CD4-positive, alpha-beta T cell treated with Interleukin-6 for 4 hours (primary cell): Measurements from ENCODE around the gene CNN1.
"Not testable (repeated sequence)": the region's sequence is repeated elsewhere in the genome, so short reads cannot be mapped to it uniquely, and the experiment has no call there.

Experiments
- DNase-seq: peaks from one replicate; pipeline ENCODE4 v3.0.0-alpha.2; 2020; ENCODE audit warnings: mixed read lengths

CNN1 gene

DNA sequence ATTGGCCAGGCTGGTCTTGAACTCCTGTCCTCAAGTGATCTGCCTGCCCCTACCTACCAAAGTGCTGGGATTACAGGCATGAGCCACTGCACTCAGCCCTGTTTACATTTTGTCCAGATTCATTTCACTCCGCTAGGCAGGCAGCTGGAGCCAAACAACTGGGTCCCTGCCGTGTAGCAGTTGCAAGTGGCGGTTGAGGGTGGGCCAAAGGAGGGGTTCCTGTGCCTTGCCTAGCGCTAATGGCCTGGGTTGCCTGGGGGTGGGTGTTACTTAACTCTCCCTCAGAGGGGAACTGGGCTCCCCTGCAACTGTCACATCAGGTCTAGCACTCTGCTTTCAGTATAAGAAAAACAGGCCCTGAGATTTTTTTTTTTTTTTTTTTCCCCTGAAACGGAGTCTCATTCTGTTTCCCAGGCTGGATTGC lies 31.4 kb downstream of the CNN1 start:
- no peak for DNase-seq

DNA sequence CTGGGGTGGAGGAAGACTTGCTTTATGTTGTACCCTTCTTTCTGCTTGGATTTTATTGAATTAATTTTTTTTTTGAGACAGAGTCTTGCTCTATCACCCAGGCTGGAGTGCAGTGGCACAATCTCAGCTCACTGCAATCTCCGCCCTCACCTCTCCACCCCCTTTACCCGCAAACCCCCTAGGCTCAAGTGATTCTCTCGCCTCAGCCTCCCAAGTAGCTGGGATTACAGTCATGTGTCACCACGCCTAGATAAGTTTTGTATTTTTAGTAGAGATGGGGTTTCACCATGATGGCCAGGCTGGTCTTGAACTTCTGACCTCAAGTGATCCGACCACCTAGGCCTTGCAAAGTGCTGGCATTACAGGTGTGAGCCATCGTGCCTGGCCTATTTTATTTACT lies 34.7 kb downstream of the CNN1 start:
- DNase-seq: not testable (repeated sequence)

DNA sequence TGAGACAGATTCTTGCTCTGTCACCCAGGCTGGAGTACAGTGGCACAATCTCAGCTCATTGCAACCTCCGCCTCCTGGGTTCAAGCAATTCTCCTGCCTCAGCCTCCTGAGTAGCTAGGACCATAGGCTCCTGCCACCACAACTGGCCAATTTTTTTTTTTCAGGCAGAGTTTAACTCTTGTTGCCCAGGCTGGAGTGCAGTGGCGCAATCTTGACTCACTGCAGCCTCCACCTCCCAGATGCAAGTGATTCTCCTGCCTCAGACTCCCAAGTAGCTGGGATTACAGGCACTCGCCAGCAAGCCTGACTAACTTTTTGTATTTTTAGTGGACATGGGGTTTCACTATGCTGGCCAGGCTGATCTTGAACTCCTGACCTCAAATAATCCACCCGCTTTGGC lies 35.1 kb downstream of the CNN1 start:
- DNase-seq: not testable (repeated sequence)

DNA sequence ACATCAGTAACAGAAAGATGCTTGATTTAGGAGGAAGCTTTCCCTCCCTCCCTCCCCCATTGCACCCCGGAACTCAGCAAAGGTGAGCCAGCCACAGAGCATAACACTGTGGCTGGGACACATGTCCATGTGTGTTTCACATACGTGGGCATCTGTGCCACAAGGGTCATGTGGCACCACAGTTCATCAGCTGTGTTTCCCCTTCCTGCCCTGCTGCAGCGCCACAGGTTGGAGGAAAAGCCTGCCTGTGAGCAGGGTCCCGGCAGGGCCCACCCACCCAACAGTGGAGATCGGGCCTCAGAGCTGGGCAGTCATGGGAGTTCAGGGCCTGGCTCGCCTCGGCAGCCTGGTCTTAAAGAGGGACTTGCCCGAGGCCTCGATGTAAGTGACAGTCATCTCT lies 36.0 kb downstream of the CNN1 start:
- DNase-seq: no peak

DNA sequence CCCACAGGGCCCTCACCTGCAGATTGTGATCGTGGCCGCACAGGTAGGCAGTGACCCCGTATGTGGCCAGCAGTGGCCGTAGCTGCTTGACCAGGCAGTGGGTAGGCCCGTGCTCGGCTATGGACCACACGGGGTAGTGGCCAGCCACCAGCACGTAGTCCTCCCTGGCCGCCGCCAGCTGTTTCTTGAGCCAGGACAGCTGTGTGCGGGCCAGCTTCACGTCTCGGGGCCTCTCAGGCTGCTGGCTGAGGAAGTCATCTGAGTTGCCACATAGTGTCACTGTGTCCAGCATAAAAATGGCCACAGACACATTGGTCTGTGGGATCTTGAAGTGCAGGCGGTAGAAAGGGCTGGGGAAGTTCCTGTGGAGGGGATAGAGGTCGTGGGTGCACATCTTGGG lies 37.6 kb downstream of the CNN1 start:
- DNase-seq: no peak

DNA sequence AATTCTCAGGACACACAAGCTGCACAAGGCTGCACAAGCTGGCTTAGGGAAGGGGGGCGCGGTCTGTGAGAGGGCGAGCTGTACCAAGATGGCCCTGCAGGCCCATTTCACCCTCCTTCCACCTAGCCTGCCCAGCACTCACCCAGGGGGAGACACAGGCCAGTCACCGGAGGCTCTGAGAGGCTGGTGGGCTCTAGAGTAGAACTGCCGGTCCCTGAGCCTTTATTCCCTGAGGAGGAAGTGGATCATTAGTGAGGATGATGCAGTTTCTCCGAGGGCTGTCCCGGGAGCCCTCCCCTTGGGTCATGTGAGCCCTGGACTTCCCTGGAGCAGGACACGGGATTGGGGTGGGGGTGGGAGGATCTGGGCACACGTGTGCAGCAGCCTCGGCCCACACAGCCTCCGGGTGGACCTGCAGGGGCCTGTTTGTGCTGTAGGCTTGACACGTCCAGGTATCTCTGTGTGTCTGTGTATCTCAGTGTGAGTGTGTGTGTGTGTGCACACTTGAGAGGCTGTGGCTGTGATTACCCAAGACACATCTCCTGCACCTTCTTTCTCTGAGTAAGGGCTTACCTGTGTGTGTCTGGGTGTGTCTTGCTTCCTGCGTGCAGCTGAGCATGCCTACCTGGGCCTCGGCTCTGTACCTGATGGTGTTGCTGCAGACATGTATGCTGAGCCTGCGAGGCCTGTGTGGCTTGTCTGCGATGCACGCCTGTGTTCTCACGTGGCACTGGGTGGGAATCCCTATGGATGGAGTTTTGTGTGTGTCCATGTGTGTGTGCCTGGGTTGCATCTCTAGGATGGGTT lies 39.0 kb downstream of the CNN1 start, which contains the start of gene ACP5:
ACP5 (minus strand) TSS at position 195 of the 807 bp plus-strand sequence. CDS start 328 bp downstream, outside the sequence.
- peak; percentile 17 for DNase-seq

DNA sequence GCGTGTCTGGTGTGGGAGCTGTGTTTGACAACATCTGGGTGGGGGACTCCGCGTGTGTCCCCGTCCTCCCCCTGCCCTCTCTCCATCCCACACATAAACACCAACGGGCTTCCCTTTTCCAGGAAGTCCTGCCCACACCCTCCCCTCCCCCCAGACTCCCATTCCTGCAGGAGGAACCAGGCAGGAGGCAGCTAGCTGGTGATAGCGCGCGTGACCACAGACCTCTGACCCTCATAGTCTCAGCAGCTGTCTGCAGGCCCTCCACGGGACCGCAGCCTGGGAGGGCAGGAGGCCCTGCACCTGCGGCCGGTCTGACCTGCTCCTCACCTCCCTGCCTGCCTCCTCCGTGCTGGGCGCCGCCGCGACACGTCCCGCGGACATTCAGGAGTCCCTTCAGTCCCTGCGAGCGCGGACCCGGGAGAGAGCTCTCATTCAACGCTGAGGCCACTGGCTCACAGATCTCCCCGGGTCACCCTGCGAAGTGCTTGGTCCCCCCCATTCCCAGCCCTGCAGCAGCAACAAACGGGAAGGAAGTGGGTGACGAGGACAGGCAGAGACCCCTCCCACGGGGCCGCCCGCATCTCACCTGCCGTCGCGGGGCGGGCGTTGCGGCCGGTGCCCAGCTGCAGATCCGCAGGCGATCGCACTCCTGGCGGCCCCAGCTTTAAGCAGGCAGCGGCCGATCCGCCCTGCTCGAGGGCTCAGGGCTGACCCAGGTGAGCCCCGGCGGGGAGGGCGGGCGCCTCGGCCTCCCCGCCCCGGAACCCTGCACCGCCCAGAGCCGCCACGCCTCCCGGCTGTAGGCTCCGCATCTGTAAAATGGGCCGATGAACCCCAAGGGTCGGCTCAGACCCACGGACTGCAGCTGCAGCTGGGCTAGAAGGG lies 39.8 kb downstream of the CNN1 start:
- DNase-seq: peak; percentile 66

DNA sequence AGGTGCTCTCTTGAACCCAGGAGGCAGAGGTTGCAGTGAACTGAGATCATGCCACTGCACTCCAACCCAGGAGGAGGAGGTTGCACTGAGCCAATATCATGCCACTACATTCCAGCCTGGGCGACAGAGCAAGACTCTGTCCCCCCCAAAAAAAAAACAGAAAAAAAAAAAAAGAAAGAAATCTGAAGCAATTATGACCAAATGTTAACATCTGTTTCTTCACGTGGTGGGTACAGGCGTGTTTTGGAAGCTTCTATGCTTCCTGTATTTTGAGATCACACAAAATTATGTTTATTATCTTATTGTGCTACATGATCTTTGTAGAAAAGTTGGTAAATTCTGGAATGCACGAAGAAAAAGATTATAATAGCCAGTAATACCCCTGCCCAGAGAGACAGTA lies 41.5 kb downstream of the CNN1 start:
- DNase-seq: no peak

DNA sequence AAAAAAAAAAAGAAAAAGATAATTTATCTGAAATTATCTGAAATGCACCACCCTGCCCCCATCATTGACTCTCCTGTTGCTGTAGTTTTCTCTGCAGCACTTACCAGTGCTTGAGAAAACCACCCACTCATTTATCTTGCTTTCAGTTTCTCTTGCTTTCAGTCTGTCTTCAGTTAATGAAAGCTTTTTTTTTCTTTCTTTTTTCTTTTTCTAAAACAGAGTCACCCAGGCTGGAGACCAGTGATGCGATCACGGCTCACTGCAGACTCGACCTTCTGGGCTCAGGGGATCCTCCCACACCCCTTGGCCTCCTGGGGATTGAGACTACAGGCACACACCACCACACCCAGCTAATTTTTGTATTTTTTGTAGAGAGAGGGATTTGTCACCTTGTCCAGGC lies 43.1 kb downstream of the CNN1 start:
- peak; percentile 55 for DNase-seq

DNA sequence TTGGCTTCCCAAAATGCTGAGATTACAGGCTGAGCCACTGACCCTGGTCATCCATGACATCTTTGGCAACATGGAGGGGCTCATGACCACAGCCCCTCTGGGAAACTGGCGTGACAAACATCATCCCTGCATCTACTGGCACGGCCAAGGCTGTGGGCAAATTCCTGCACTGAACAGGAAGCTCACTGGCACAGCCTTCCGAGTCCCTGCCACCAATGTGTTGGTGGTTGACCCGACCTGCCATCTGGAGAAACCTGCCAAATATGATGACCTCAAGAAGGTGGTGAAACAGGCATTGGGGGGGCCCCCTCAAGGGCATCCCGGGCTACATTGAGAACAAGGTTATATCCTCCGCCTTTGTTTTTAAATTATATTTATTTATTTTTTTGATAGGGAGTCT lies 47.7 kb downstream of the CNN1 start:
- no peak for DNase-seq

DNA sequence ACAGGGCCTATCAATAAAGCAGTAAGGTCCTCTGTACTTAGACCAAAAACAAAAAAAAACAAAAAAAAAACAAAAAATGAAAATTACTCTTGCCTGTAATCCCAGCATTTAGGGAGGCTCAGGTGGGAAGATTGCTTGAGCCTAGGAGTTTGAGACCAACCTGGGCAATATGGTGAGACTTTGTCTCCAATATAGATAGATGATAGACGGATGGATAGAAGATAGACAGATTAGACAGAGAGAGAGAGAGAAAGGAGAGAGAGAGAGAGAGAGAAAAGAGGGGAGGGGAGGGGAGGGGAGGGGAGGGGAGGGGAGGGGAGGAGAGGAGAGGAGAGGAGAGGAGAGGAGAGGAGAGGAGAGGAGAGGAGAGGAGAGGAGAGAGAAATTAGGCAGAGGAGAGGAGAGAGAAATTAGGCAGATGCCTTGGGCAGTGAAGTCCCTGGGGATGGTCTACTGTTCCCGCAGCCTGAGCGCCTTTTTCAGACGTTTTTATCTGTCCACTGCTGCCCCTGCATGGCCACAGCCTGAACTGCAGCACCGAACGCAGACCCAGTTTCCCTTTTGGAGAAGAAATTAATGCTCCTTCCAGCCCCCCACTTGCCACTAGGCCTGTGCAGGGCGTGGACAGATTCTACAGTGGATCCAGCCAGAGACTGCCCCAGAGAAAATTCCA lies 48.8 kb downstream of the CNN1 start:
- peak; percentile 81 for DNase-seq

DNA sequence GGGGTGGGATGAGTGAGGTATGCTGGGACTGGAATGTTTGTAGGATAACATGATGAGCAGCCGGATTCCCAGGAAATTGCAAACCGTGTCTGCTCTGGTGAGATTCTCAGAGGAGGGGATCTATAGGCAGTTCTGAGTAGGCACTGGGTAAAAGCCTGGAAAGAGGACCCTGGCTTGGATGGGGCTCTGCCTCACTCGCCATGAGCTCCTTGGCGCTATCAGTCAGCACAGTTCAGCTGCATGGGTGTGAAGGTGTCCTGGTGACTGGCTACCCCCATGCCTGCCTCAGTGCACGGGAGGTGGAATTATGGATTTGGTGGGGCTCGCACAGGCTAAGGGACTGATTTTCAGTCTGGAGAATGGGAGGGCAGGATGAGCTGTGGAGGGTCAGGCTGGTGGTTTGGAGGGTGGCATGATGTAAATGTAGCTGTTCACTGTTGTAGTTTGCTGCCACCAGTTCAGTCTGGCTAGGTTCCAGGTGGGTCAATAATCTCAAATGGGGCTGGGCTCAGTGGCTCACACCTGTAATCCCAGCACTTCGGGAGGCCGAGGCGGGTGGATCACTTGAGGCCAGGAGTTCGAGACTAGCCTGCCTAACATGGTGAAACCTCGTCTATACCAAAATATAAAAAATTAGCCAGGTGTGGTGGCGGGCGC lies 49.5 kb downstream of the CNN1 start:
- DNase-seq: no peak

DNA sequence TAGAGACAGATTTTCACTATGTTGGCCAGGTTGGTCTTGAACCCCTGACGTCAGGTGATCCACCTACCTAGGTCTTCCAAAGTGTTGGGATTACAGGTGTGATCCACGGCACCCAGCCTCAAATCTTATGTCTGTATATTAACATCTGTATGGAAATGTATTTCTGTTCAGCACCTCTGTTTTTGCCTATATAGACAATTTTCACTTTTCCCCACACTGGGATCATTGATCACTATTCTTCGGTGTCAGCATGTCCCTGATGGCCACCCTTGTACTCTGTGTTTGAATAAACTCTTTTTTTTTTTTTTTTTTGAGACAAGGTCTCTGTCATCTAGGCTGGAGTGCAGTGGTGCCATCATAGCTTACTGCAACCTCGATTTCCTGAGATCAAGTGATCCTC lies 55.4 kb downstream of the CNN1 start:
- no peak for DNase-seq

DNA sequence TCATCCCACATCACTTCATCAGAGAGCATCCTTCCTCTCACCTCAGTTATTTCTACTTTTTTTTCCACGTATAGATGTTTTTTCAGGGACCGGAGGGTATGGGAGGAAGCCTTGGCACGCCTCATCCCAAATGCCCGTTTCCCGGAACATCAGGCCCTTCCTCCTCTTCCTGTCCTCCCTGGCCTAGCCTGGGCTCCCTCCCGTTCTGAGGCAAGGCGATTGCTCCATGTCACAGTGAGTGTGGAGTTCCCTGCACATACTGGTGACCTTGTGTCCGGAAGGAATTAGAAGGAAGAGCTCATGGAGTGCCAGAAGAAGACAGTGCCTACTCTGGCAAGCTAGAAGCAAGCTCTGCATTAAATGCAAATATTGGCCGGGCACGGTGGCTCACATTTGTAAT lies 57.5 kb downstream of the CNN1 start:
- no peak for DNase-seq

DNA sequence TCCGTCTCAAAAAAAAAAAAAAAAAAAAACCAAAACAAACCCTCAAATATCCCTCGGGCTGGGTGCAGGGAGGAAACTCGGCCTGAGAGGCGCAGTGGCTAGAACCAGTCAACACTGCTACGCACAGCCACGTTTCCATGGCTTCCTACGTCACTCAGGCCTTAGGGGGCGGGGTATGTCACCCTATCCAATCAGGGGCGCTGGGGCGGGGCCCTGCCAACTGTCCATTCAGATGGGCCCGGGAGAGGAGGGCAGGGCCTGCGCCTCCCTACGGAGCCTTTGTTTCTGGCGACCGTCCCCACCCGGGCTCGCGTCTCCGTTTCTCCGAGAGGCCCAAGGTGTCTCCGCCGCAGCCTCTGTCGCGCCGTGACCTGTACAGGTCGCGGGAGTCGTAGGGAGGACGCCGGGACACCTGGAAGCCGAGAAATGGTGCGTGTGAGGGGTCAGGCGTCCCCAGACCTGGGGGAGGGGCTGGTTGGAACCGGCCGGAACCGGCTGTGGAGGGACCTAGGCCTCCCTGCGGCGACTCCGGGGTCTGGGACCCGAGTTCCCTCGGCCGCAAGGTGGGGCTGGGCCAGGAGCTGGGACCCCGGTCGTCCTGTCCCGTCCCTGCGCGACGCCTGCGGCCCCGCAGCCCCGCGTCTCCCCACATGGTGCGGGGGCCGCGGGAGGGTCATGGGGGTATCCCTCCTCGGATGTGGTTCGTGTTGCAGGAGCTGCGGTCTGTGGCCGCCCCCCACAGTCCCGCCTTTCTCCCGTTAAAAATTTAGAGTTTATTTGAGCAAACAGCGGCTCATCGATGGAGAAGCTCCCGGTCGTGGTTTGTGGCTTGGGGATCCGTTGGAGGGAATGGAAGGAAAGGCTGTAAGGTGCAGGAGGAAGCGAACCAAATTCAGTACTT lies 58.8 kb downstream of the CNN1 start, which contains the start of gene ZNF627:
ZNF627 (plus strand) TSS at position 282 of the 901 bp plus-strand sequence; CDS start at position 427, 145 bp downstream.
- peak; percentile 99 for DNase-seq

DNA sequence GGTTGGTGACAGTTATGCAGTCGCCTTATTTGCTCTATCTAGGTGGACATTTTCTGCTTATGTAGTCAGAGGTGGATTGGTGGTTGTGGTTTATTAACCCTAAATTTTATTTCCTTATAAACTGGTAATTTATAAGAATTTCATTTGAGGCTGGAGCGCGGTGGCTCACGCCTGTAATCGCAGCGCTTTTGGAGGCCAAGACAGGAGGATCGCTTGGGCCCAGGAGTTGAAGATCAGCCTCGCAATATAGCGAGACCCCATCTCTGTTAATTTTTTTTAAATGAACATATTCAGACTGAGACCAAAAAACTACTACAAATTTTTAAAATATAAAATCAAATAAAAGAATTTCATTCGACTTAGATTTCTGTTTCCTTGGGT lies 59.4 kb downstream of the CNN1 start:
- no peak for DNase-seq

DNA sequence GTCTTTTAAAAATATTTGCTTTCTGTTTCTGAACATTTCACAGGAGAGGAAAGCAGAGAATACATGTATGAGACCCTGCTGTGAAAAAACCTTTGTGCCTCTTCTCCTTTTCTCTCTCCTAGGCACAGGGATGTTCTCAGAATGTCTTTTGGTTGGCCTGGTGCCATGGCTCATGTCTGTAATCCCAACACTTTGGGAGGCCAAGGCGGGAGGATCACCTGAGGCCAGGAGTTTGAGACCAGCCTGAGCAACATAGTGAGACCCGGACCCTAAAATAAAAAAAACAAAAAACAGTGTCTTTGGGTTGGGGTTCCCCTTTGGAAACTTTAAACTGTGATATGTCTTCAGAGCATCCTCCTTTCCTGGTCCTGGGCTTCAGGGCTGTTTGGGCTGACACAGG lies 60.1 kb downstream of the CNN1 start:
- DNase-seq: no peak

DNA sequence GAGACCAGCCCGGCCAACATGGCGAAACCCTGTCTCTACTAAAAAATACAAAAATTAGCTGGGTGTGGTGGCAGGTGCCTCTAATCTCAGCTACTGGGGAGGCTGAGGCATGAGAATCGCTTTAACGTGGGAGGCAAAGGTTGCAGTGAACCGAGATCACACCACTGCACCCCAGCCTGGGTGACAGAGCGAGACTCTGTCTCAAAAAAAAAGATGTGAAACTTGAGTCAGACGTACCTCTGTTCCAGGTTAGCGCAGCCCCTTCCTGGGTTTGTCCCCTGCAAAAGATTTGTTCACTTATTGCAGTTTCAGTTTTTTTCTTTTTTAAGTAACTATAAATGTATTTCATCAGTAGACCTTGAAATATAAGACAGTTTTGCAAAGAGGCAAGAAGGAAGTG lies 61.1 kb downstream of the CNN1 start:
- not testable (repeated sequence) for DNase-seq
